T-helper 2 cell treated with Interferon-gamma antibody and Interleukin-4, amounts not matched to agents 100 ng/mL and 5 ng/mL, for 36 hours (primary cell): ENCODE measurements around the gene MGAM2. TPM values are rescaled to one million over a fixed set of nuclear protein-coding genes. Genes with fewer than 3 reads are reported as not detected.

Experiments used
- intact Hi-C: fragments of 100-400 bp; cut with micrococcal nuclease; formaldehyde crosslinking; loops from one replicate; pipeline ENCODE4 v1.15.1; 2023
- total RNA-seq: library from RNA; stranded (reverse); gene quantifications from 2 replicates; pipeline ENCODE4 v1.2.3, GENCODE V29; 2022

Gene MGAM2
- total RNA-seq, 1 donor from 2014 or later, result not detected

DNA sequence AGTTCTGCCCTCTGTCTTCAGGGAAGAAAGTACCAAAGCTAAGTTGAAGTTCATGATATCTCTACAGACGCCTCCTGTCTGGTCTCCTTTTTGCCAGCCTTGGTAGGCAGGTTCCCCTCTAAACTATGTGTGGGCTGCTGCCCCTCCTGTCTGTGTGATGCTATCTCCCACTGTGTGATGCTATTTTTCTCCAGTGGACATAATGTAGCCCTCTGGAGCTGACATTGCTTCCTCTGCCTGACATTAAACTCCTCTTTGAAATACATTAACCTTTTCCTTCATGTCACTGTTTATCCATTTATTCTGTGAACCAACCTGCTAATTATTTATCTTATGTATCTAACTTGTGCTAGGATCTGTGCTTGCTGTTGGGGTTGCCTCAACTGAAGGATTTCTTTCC lies 146.4 kb downstream of the MGAM2 start, which contains the start of gene PRSS58:
Gene PRSS58, minus strand, starts transcription at position 101 of the 400 bp plus-strand sequence. CDS start 351 bp downstream, outside the sequence.
- intact Hi-C loops, result no loop called here

DNA sequence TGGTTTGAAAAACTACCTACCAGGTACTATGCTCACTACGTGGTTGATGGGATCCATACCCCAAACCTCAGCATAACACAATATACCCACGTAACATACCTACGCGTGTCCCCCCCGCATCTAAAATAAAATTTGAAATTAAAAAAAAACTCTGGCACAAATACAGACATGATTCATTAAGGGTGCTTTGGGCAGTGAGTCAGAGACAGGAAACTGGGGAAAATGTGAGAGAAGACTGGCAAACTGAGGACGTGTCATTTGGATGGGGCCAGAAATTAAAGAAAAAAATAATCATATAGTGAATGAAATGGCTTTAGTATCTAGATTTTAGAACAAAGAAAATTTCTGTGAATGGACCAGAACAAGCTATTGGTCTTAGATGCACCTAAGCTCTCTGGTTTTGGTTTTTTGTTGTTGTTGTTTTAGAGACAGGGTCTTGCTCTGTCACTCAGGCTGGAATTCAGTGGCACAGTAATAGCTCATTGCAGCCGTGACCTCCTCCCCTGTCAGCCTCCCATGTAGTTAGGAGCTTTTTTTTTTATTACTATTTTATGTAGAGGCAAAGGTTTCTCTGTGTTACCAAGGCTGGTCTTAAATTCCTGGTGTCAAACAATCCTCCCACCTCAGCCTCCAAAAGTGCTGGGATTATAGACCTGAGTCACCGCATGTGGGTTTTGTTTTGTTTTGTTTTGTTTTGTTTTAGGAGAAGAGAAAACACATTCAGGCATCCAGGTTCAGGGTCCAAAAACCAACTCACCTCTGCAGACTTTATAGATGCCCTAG lies 152.3 kb downstream of the MGAM2 start:
- intact Hi-C loops, result no loop called here

Other genes starting within 250 kb of the MGAM2 start
- not detected in 2 replicates for gene OR9A4, start 195.3 kb upstream of the MGAM2 start, total RNA-seq
- not detected in 2 replicates for gene CLEC5A, start 164.7 kb upstream of the MGAM2 start, total RNA-seq
- gene TAS2R38, start 137.9 kb upstream of the MGAM2 start, total RNA-seq, result not detected in 2 replicates
- gene MGAM, start 115.8 kb upstream of the MGAM2 start, total RNA-seq, result 0.02 TPM in 1 of 2 replicates, not detected in the other
- gene PRSS58, start 146.3 kb downstream of the MGAM2 start, total RNA-seq, result not detected in 2 replicates